ENCODE measurements around the gene TCF12. TPM values are rescaled to one million over a fixed set of nuclear protein-coding genes. Genes with fewer than 3 reads are reported as not detected.

Gene TCF12
- total and polyA plus RNA-seq, 2 of the 8 experiments (the other 6 are each of a cell fraction or from before 2014, with no cell fraction given): 85.8 to 101 TPM

- Histone ChIP-seq H2BK12ac (ENCODE audit: low read depth, low read length) (peak overlapping the region; percentile 46; the same call in 1 of the 2 replicates), H3K23ac (ENCODE audit: insufficient read length) (no peak overlapping the region), H3K9me3 (ENCODE audit: insufficient read depth in 2 of 2, low read depth in 1 of 2, low read length in 1 of 2) (no peaks in the 10 kb centered on the region), H3K56ac (replicated peaks; ENCODE audit: insufficient read length, low read depth, low read length) (no peak overlapping the region), H3K14ac (ENCODE audit: insufficient read length) (no peak overlapping the region), H4K91ac (replicated peaks; ENCODE audit: insufficient read length, low read length) (no peak overlapping the region), H3K9ac (replicated peaks in 1 of 4; ENCODE audit: extremely low read depth in 1 of 4, low read depth in 3 of 4, low read length in 3 of 4) (no peak overlapping the region), H4K5ac (ENCODE audit: insufficient read length, low read depth, low read length) (peak overlapping the region; percentile 89), H3K23me2 (ENCODE audit: low read depth, low read length) (no peaks in the 10 kb centered on the region), H3K18ac (ENCODE audit: extremely low read depth, low read length) (no peak overlapping the region; the same call in 1 of the 2 replicates), H3K36me3 (ENCODE audit: control insufficient read depth in 2 of 4, insufficient read depth in 4 of 4, low read length in 3 of 4) (peaks cover 0 to 11% (median 5%) of the 10 kb centered on the region in 4 experiments; a peak in 4 of 8 replicates), H2BK20ac (ENCODE audit: low read length) (no peak overlapping the region), H3K4me2 (ENCODE audit: insufficient read depth in 1 of 2, low read depth in 2 of 2, low read length in 2 of 2) (no peak overlapping the region), H2BK15ac (ENCODE audit: low read length) (no peak overlapping the region), H2AFZ (ENCODE audit: low read length) (no peak overlapping the region), H2BK120ac (replicated peaks; ENCODE audit: low read depth, low read length) (no peak overlapping the region), H4K8ac (ENCODE audit: extremely low read depth, insufficient read depth, low read length) (no peak overlapping the region), H2AK5ac (ENCODE audit: low read depth, low read length) (no peak overlapping the region), H3K4ac (replicated peaks; ENCODE audit: insufficient read length, low read depth, low read length) (no peak overlapping the region), H4K20me1 (replicated peaks in 1 of 2; ENCODE audit: control insufficient read depth in 1 of 2, insufficient read depth in 2 of 2, low read length in 2 of 2) (no peaks in the 10 kb centered on the region), H3K79me1 (ENCODE audit: low read depth, low read length) (no peaks in the 10 kb centered on the region), H3K27ac (ENCODE audit: low read depth, low read length) (no peak overlapping the region), H3K79me2 (ENCODE audit: control insufficient read depth in 1 of 2, insufficient read depth in 2 of 2, low read length in 2 of 2) (no peaks in the 10 kb centered on the region), H2BK5ac (ENCODE audit: low read depth, low read length) (no peak overlapping the region), H3K4me3 (ENCODE audit: extremely low read depth in 1 of 4, insufficient read depth in 2 of 4, low read depth in 3 of 4, low read length in 4 of 4) (no peak overlapping the region), H3K27me3 (replicated peaks in 1 of 4; ENCODE audit: control insufficient read depth in 3 of 4, extremely low read depth in 1 of 4, insufficient read depth in 3 of 4, low read length in 3 of 4) (no peaks in the 10 kb centered on the region), H3K4me1 (replicated peaks in 1 of 4; ENCODE audit: control insufficient read depth in 3 of 4, insufficient read depth in 4 of 4, low read length in 3 of 4) (peaks cover 0 to 13% (median 7%) of the 10 kb centered on the region in 4 experiments; a peak in 3 of 7 replicates)
- DNase-seq (ENCODE audit: low read depth in 1 of 2, low spot score in 2 of 2) (no peak), FAIRE-seq (peak; percentile 88)
- WGBS, 2 experiments (ENCODE audit: extremely low coverage in 1 of 2, insufficient coverage in 1 of 2, insufficient read length in 1 of 2, insufficient replicate concordance in 2 of 2, low coverage in 1 of 2, low lambda C conversion rate in 2 of 2, missing lambda C conversion rate in 1 of 2): 74% methylated on average over 5 of the region's 5 CpGs; no CpG with 5 or more reads in 1 of the 2 experiments
- POLR2A ChIA-PET (ENCODE audit: partially characterized antibody): interaction anchor here (0.6 to 1.3 kb wide), 3 partner anchors 15 to 54 kb away, joined by 3 to 5 read pairs (median 3); no protein-coding TSS in a partner anchor
- TF ChIP-seq TAF1 (IDR thresholded peaks at IDR 0.05; ENCODE audit: low read depth, low read length) (no peak), CEBPB (IDR thresholded peaks at IDR 0.05; ENCODE audit: low read depth, low read length) (peak; percentile 98), ATF3 (IDR thresholded peaks at IDR 0.05; ENCODE audit: insufficient read depth, low read depth, low read length) (peak; percentile 86), JUND (IDR thresholded peaks at IDR 0.05; ENCODE audit: low read length) (peak; percentile 79), FOSL1 (IDR thresholded peaks at IDR 0.05; ENCODE audit: insufficient read depth, low read depth, low read length) (no peak), MAX (IDR thresholded peaks at IDR 0.05) (peak; percentile 55; the same call in 1 of the 2 replicates)
- CTCF ChIA-PET (ENCODE audit: partially characterized antibody): interaction anchor here (0.7 to 1.7 kb wide), 2 partner anchors 15 to 107 kb away, joined by 3 to 4 read pairs; no protein-coding TSS in a partner anchor
Measured at GRCh38 chr15:57253082-57253481, 334.6 kb downstream of the TCF12 start.
